ENCODE data around the gene GPC3. TPM values are rescaled to one million over a fixed set of nuclear protein-coding genes. Genes with fewer than 3 reads are reported as not detected.
A peak's percentile ranks its signal among the peaks of the same experiment; 100 is the strongest.

The GPC3 gene
- 233 and 266 TPM in 2 replicates for total RNA-seq (2022)
- percentile 88 among the genes with signal in this experiment for Bru-seq, nascent RNA
- BruChase-seq, experiment 1, labeled RNA remaining after a 2-hour chase = percentile 80 among the genes with signal in this experiment
- percentile 75 among the genes with signal in this experiment for BruChase-seq, experiment 2, labeled RNA remaining after a 6-hour chase
- long read RNA-seq, transcript GPC3-202 (9 exons, 2,379 nt) = minor isoform, 10 of 1,651 reads
- long read RNA-seq, transcript GPC3-201 (8 exons, 2,568 nt) = major isoform, 1,593 of 1,651 reads
- long read RNA-seq, partial matches to known transcripts = 24 of 1,651 reads
- long read RNA-seq, other reads (novel, unspliced or antisense) = 24 of 1,651 reads

GRCh38 chrX:133985164-133985966, at the start of gene GPC3:
Gene GPC3 (minus strand): TSS chrX:133985594.
- ChIA-PET POLR2A (interaction anchor here (0.6 to 0.9 kb wide), 3 partner anchors 15 to 476 kb away, joined by 3 to 4 read pairs (median 3); no protein-coding TSS in a partner anchor), CTCF (interaction anchor here (1.0 to 2.5 kb wide), 4 partner anchors 12 to 41 kb away, joined by 3 to 9 read pairs (median 6); no protein-coding TSS in a partner anchor)
- peaks cover 21% of the 10 kb centered on the region for H3K4me1 Mint-ChIP-seq (ENCODE audit: low read depth, unreplicated experiment)

DNA sequence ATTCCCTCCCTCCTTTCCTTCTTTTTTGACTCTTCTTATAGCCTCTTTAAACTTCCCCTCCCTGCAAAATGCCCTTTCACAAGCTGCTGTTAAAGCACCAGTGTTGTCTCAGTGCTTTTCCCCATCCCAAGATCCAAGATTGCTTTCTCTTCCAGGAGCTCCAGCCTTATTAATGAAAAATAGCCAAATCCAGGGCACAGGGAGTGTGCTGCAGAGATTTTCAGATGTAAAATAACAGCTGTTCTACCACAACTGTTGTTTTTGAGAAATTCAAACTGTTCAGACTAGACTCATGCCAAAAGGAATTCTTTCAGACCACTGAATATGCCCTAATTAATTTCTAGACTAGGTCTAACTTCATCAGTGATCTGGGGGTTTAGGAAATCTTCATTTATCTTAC, 47.0 kb upstream of the GPC3 start:
- Mint-ChIP-seq H3K27ac (ENCODE audit: unreplicated experiment) (no peak overlapping the region), H3K36me3 (ENCODE audit: insufficient read depth, unreplicated experiment) (no peaks in the 10 kb centered on the region), H3K4me1 (ENCODE audit: low read depth, unreplicated experiment) (no peaks in the 10 kb centered on the region), H3K4me3 (ENCODE audit: unreplicated experiment) (no peak overlapping the region), H3K27me3 (ENCODE audit: insufficient read depth, unreplicated experiment) (no peaks in the 10 kb centered on the region), H3K9me3 (ENCODE audit: unreplicated experiment) (no peaks in the 10 kb centered on the region)
- Histone ChIP-seq H3K4me1 (no peaks in the 10 kb centered on the region), H3K4me3 (ENCODE audit: low read depth, low read length) (no peak overlapping the region), H3K36me3 (ENCODE audit: control insufficient read depth, insufficient read depth, low read length) (no peaks in the 10 kb centered on the region), H3K27me3 (replicated peaks; ENCODE audit: control insufficient read depth, insufficient read depth, low read length) (no peaks in the 10 kb centered on the region), H3K9me3 (no peaks in the 10 kb centered on the region)
- POLR2A ChIA-PET = no interaction called here
- DNase-seq = no peak
- TF ChIP-seq, protein P1, sequence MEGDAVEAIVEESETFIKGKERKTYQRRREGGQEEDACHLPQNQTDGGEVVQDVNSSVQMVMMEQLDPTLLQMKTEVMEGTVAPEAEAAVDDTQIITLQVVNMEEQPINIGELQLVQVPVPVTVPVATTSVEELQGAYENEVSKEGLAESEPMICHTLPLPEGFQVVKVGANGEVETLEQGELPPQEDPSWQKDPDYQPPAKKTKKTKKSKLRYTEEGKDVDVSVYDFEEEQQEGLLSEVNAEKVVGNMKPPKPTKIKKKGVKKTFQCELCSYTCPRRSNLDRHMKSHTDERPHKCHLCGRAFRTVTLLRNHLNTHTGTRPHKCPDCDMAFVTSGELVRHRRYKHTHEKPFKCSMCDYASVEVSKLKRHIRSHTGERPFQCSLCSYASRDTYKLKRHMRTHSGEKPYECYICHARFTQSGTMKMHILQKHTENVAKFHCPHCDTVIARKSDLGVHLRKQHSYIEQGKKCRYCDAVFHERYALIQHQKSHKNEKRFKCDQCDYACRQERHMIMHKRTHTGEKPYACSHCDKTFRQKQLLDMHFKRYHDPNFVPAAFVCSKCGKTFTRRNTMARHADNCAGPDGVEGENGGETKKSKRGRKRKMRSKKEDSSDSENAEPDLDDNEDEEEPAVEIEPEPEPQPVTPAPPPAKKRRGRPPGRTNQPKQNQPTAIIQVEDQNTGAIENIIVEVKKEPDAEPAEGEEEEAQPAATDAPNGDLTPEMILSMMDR (IDR thresholded peaks at IDR 0.05; ENCODE audit: insufficient read depth in 1 of 2, low read depth in 1 of 2, low read length in 1 of 2, severe bottlenecking in 1 of 2, unreplicated experiment in 1 of 2) = no peak
- intact Hi-C loops (cut with micrococcal nuclease; ENCODE audit: unreplicated experiment) = no loop called here
- BruUV-seq (replicated peaks) = no TSS peak
- CTCF ChIA-PET = no interaction called here

More at GRCh38 chrX:133985164-133985966, at the start of gene GPC3:
- no peaks in the 10 kb centered on the region for H3K9me3 Mint-ChIP-seq (ENCODE audit: unreplicated experiment)
- peak within 1 kb of the TSS; percentile 80 for H3K4me3 ChIP-seq (ENCODE audit: low read depth, low read length)
- H3K27me3 ChIP-seq (replicated peaks; ENCODE audit: control insufficient read depth, insufficient read depth, low read length) = no peaks in the 10 kb centered on the region
- DNase-seq = peak; percentile 74 to 75
- TF ChIP-seq, protein P1 (IDR thresholded peaks at IDR 0.05; ENCODE audit: insufficient read depth in 1 of 2, low read depth in 1 of 2, low read length in 1 of 2, severe bottlenecking in 1 of 2, unreplicated experiment in 1 of 2) = no peak
- H3K4me3 Mint-ChIP-seq (ENCODE audit: unreplicated experiment) = peak within 1 kb of the TSS; percentile 73
- no TSS peak for BruUV-seq (replicated peaks)
- H3K36me3 Mint-ChIP-seq (ENCODE audit: insufficient read depth, unreplicated experiment) = peaks cover 5% of the 10 kb centered on the region
- no peaks in the 10 kb centered on the region for H3K9me3 ChIP-seq
- intact Hi-C loops (cut with micrococcal nuclease; ENCODE audit: unreplicated experiment) = loop anchor here (1.0 to 5.0 kb wide), 3 partner anchors 9 to 37 kb away; no protein-coding TSS in a partner anchor
- H3K4me1 ChIP-seq = peaks cover 16% of the 10 kb centered on the region
- H3K27ac Mint-ChIP-seq (ENCODE audit: unreplicated experiment) = peak within 1 kb of the TSS; percentile 29
- no peaks in the 10 kb centered on the region for H3K27me3 Mint-ChIP-seq (ENCODE audit: insufficient read depth, unreplicated experiment)
- H3K36me3 ChIP-seq (ENCODE audit: control insufficient read depth, insufficient read depth, low read length) = no peaks in the 10 kb centered on the region; the same call in 1 of the 2 replicates
